GM19239 (cell line): ENCODE results near the gene DAGLA.
A peak's percentile ranks its signal among the peaks of the same experiment; 100 is the strongest.

Experiments
- DNase-seq: peaks from one replicate; pipeline ENCODE4 v3.0.0; 2011; ENCODE audit warnings: low spot score; ENCODE audit not compliant: insufficient read length
- FAIRE-seq: peaks from 2 replicates; lab custom pipeline; 2011; peaks lifted over from hg19 to GRCh38; lab: Jason Lieb, UNC

The DAGLA gene

DNA sequence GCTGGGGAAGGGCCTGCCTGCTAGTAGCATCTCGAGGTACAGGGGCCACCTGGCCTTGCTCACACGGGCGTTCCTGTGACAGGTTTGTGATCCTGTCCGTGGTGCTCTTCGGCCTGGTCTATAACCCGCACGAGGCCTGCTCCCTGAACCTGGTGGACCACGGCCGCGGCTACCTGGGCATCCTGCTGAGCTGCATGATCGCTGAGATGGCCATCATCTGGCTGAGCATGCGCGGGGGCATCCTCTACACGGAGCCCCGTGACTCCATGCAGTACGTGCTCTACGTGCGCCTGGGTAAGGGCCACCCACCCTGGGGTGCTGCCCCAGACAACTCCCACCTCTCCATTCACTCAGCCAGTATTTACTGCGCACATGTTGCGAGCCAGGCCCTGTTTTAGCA lies 40.4 kb downstream of the DAGLA start:
- FAIRE-seq: no peak
- no peak for DNase-seq

DNA sequence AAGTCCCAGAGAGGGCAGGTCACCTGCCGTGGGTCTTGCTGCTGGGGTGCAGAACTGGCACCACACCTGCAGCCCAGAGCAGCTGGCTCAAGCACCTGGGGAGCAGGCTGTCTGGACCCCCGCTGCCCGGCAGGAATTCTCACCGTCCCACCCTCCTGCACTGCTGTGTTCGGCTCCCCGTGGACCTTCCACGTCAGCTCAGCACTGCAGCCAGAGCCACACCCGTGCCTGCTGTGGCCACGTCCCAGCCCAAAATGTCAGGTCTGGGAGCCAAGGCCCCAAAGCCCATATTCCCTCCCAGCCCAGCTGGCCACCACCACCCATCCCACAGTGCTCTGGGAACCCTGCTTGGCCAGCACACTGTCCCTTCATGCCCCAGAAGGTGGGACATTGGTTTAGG lies 44.2 kb downstream of the DAGLA start:
- FAIRE-seq: no peak
- DNase-seq: no peak

DNA sequence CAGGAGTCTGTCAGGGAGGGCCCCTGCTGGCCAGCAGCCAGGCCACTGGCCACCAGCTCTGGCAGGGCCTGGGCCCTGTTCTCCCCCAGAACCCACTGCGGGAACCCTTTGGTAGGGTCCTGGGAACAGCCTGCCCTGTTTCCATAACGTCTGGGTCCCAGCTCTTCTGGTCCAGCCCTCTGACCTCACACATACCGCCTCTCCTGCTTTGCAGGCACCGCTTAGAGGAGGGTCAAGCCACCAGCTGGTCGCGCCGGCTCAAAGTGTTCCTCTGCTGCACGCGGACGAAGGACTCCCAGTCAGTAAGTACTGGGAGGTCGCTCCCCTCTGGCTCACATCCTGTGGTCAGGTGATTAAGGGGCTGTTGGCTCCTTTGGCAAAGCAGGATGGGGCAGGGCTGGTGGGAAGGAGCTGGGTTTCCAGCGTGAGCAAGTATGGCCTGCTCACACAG lies 45.6 kb downstream of the DAGLA start:
- FAIRE-seq (no peak), DNase-seq (no peak)

DNA sequence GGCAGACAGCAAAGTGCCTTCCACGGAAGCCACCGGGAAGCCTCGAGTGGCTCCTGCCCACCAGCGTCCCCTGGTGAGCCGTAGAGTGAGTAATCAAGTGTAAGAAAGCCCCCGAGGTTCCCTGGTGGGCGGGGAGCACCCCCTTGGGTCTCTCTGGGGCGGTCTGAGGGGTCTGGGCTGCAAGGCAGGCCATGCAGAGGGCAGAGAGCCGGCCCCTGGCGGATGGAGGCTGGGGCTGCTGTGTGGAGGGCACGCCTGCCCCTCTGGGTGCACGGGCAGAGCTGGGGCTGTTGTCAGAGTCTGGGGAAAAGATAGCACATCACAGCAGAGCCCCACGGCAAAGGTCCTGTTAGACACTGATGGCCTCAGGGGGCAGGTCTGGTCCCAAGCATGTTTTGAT lies 46.6 kb downstream of the DAGLA start:
- DNase-seq: no peak
- no peak for FAIRE-seq

DNA sequence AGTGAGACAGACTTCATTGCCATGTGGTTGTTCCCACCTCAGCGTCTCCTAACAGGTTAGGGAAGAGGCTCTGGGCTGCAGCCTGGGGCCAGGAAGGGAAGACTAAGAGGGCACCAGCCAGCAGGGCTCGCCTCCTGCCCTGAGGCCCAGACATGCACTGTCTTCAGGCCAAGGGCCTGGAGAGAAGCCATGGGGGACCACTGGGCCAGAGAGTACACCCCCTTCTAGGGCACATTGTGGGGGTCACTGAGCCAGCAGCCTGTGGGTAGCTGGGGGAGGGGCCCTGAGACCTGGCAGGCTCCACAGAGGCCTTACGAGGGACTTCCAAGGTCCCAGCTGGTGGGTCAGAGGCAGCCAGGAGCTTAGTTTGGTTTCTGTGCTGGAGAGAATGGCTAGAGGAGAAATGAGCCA lies 47.2 kb downstream of the DAGLA start:
- no peak for DNase-seq
- no peak for FAIRE-seq

DNA sequence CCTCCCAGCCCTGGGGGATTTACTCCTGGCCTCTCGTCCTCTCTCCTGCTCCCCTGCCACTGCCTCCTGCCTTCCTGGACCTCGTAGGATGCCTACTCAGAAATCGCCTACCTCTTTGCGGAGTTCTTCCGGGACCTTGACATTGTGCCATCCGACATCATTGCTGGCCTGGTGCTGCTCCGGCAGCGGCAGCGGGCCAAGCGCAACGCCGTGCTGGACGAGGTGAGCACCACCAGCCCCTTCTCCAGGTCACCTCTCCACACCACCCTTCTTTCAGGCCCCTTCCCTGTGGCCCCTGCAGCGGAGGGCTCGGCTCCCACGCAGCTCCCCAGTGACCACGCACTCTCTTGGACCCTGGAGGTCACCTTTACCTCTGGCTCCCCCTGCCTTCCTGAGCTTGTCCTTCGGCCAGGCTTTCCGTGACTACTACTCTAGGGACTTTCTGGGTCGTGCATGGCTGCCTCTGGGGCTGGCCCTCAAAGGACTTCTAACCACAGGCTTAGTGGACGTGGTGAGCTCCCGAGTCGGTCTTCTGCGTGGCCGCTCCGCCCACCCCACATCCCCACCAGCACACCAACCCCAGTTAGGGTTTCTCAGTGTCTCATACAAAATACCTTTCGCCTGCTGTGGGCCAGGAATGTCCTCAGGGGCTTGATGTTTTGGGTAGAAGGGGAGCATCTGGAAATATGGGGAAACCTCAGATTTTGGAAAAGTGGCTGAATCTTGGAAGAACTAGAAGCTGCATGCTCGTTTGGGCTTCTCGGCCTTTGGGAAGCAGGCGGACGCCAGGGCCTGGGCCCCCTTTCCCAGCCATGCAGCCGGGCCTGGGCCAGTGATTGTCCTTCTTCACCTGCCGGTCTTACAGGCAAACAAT lies 48.1 kb downstream of the DAGLA start:
- DNase-seq (no peak), FAIRE-seq (no peak)

DNA sequence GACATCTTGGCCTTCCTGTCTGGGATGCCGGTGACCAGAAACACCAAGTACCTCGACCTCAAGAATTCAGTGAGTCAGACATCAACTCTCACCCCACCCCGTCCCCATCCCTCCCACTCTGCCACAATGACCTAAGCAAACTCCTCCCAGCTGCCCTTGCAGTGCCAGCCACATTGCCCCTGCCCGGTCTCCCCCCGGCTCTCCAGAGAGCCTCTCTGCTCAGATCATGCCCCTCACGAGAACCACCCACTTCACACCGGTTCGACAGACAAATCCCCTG lies 48.7 kb downstream of the DAGLA start:
- FAIRE-seq (no peak), DNase-seq (no peak)

DNA sequence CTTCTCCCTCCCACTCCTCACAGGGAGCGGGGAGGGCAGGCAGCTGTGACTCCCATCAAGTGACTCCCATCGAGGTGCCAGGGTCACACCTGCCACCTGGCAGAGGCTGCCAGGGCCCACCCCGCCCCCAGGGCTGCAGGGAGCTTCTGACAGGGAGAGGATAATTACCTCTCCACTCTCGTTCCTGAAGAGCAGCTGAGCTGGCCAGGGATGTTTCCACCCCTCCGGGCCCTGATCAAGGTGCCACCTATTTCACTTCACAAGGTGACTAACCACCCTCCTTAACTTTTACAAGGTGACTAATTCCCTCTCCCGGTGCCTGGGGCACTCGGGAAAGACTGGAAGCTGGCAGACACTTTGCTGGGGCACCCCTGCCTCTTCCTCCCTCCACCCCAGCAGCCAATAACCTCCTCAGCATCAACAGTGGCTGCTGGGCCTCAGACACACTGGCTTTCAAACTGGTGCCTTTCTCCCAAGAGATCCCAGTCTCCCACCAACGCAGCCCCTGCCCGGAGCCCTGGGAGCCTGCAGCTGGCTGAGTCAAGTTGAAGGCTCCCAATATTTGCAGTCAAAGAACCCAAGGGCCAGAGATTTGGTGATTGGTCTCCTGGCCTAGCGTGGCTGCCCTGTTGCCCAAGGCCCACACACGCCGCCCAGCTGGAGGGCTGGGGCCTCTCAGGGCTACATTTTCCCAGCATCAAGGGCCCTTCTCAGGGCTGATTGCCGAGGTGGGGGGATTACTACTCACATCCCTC lies 50.2 kb downstream of the DAGLA start:
- no peak for DNase-seq
- FAIRE-seq: no peak

DNA sequence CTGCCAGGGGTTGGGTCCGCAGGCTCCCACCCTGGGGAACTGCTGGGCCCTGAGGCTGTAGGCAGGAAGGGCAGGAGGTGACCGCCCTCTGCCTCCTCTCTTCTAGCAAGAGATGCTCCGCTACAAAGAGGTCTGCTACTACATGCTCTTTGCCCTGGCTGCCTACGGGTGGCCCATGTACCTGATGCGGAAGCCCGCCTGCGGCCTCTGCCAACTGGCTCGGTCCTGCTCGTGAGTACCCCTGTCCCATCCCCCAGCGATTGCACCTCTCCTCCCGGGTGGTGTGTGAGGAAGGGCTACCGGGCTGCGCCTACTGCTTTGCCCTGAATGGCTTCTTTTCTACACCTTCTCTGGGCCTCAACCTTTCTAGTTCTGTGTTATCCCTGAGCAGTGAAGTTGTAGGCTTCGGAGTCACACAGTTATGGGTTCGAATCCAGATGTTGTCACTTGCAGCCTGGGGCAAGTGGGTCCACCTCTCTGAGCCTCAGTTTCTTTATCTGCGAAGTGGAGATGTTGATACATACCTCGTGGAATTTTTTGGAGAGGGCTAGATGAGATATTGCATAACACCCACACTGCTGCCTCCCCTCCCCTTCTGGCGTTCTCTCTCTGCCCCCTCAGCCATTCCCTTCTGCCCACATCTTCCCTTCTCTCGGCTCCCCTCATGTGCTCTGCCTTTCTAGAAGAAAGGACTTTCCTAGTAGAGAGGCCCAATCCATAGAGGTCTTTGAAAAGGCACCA lies 51.2 kb downstream of the DAGLA start:
- DNase-seq: no peak
- FAIRE-seq: no peak

DNA sequence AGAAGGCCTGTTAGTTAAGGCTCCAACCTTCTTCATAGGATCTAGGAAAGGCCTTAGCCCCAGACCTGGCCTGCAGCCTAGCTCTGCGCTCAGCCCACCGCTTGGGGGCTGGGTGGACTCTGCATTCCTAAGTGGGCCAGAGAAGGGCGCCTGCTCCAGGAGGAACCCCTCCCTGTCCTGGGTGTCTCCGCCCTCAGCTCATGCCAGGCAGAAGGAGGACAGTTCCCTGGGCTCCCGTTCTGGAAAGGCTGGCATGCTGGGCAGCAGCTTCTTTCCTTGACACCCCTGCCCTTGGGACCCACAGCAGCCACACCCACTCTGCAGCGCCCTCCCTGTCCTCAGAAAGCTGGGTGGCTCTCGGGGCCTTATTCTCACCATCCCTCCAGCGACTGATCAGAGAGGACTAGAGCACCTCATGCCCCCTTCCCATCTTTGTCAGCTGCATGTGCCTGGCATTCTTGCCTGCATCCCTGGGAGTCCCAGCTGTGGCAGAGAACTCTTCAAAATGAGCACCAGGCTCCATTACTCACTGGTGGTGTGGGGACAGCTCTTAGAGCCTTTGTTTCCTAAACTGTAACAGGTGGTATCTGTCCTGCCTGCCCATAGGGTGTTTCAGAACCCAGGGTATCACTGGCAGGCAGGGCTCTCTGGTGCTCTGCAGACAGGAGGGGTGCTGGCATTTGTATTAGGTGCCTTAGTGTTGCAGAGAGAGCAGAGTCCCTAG lies 51.9 kb downstream of the DAGLA start:
- FAIRE-seq: no peak

DNA sequence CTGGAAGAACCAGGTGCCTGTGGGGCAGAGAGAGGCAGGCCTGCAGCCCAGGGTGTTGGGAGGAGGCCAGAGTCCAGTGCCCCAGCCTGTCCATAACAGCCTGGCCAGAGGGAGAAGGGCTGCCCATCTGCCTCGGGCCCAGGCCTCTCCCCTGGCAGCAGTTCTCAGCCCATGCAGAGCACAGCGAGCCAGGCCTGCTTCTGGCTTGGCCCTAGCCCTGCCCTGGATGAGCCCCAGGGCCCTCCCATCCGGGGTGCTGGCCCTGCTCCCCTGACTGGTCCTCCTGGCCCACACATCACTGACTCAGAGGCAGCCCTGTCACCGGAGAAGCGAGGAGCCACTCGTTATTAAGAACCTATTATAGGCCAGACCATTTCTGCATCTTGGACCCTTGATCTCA lies 52.5 kb downstream of the DAGLA start:
- FAIRE-seq: no peak
- no peak for DNase-seq

More for the DNA sequence above, 51.9 kb downstream of the DAGLA start:
- no peak for DNase-seq

DNA sequence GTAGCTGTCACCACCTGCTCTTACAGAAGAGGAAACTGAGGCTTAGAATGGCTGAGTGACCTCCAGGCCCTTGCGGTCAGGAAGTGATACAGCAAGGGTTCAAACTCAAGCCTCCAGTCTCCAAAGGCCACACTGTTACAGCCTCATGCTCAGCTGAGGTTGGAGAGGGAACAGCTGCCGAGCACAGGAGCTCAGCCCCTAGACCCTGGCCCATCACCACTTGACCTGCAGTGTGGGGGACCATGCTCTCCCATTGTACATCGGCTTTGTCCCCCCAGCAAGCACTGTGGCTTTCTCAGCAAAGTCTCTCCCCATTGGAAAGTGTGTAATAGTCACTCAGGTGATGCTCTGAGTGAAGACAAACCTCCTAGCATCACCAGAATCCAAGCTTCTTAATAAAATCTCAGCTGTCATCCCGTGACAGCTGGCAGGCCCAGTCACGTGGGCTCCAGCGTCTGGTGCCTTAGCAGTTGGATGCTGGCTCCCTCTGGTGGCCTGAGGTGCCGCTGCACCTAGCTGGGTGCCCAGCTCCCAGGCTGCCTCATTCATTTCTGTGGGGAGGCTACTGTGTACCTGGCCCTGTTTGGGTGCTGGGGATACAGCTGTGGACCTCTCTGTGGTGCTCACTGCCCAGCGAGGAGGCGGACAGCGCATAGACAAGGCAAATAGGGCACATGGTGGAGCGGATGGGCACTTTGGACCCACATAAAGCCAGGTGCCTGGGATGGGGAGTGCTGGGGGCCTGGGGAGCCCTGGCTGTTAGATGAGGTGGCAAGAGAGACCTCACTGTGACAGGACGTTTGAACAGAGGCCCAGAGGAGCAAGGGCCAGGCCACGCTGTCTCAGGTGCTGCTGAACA lies 53.2 kb downstream of the DAGLA start:
- FAIRE-seq (peak; percentile 81), DNase-seq (peak; percentile 99)

DNA sequence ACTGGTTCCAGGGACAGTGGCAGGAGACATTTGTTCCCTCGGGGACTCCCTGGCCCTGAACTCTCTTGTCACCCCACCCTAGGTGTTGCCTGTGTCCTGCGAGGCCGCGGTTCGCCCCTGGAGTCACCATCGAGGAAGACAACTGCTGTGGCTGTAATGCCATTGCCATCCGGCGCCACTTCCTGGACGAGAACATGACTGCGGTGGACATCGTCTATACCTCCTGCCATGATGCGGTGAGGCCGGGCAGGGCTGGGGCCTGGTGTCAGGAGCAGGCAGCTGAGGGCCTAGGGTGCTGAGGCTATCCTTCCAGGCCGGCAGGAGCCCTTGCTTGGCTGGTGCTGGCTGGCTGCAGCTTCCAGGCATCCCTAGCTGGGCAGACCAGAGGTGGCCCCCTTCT lies 54.6 kb downstream of the DAGLA start:
- DNase-seq (no peak), FAIRE-seq (no peak)

DNA sequence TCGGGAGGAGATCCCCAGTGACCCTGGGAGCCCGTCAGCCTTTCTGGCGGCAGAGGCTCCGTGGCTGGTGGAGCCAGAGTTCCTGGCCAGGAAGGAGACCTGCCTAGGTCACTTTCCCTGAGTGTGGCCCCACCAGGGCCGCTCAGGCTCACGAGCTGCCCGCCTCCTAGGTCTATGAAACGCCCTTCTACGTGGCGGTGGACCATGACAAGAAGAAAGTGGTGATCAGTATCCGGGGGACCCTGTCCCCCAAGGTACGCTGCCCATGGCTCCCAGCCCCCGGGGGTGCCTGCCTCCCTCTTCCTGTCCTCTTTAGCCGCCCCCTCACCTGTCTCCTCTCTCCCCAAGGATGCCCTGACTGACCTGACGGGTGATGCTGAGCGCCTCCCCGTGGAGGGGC lies 55.2 kb downstream of the DAGLA start:
- FAIRE-seq: no peak
- no peak for DNase-seq

DNA sequence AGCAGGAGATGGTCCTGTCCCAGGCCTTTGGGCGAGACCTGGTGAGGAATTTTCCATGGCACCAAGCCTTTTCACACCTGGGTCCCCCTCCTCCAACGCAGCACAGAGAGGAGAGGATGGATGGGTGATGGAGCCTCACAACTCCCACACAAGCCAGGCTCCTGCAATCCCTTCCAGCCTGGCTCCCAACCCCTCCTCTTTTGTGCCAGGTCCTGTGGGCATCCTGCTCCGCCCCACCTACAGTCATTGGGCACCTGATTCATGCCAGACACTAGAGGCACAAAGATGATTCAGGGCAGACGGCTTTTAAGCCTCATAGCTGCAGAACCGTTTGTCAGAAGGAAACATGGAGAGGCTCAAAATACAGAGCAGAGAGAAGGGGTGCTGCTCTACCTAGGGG lies 56.1 kb downstream of the DAGLA start:
- no peak for FAIRE-seq
- no peak for DNase-seq

DNA sequence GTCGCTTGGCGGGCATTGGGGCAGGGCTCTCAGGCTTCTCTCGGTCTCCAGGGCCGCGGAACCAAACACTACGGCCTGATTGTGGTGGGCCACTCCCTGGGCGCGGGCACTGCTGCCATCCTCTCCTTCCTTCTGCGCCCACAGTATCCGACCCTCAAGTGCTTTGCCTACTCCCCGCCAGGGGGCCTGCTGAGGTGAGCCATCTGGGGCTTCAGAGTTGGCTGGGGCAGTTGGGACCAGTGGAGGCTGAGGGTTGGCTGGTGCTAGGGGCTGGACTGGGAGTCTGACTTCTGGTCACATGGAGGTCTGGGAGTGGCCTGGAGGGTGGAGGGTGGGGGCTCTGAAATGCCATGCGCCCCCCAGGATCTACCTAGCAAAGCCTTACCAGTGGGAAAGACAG lies 56.9 kb downstream of the DAGLA start:
- FAIRE-seq (no peak), DNase-seq (no peak)

DNA sequence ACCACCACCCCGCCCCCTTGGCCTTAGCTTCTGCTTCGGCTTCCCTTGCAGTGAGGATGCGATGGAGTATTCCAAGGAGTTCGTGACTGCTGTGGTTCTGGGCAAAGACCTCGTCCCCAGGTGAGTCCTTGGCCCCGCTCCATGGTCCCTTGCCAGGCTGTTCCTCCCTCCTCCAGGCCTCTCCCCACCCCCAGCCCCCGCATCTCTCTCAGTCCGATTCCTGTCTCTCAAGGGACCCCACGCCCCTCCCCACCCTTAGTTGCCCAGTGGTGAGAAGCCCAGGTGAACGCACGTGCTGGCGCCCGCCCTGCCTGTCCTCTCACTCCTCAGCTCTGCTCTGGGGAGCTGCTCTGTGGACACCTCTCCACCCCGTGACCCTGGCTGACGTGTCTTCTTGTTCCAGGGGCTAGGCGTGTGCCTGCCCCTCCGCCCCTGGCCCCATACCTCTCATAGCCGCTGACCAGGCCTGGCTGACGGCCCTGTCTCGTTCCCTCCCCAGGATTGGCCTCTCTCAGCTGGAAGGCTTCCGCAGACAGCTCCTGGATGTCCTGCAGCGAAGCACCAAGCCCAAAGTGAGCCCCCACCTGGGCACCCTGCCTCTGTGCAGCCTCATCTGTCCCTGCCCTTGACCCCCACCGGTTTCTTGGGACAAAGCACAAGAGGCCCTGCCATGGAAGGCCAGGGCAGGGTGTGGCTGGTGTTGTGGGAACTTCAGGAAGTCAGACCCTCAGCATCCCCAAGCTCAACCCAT lies 57.6 kb downstream of the DAGLA start:
- DNase-seq (no peak), FAIRE-seq (no peak)

DNA sequence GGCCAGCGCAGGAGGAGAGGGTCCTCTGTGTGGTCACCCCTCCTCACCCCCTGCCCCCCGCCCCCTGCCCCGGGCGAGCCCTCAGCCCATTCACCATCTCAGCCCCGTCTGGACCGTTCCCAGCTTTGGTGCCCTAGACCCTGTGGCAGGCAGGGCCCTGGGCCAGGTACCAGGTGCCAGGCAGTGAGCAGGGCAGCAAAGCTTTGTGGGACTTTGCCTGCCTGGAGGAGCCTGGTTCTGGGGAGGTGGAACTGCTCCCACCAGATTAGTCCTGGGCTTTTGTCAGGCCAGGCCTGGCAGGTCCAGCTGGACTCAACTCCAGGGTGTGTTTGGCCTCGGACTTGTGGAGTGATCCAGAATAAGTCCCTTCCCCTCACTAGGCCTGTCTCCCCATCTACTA lies 58.6 kb downstream of the DAGLA start:
- DNase-seq: no peak
- FAIRE-seq: no peak

DNA sequence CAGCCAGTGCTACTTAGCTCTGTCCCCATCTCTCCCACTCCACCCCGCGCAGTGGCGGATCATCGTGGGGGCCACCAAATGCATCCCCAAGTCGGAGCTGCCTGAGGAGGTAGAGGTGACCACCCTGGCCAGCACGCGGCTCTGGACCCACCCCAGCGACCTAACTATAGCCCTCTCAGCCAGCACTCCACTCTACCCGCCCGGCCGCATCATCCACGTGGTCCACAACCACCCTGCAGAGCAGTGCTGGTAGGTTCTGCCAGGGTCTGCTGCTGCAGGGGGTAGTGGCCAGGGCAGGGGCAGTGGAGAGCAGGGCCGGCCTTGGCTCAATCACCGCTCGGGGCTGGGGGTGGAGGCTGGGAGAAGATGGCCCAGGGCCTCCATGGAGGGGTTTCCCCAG lies 59.2 kb downstream of the DAGLA start:
- no peak for DNase-seq
- FAIRE-seq: no peak
